Cardiac muscle cell (in vitro differentiated cells and primary cell): ENCODE results near the gene TRIO. TPM values are rescaled to one million over a fixed set of nuclear protein-coding genes. Genes with fewer than 3 reads are reported as not detected.

Experiments used
- DNase-seq, 2 donors: peaks; one replicate each; pipeline versions ENCODE4 v3.0.0 to v3.0.0-alpha.2; 2010 to 2017; ENCODE audit warnings: low read depth in 1 of 2, low spot score in 1 of 2
- H3K27ac ChIP-seq: fragments of 200-600 bp; sonication (generic); 2 replicates; pipeline ENCODE4 v1.5.1; 2016
- H3K27me3 ChIP-seq: fragments of 200-600 bp; sonication (generic); 2 replicates; pipeline ENCODE4 v1.6.0; 2016; ENCODE audit warnings: control low read depth
- H3K36me3 ChIP-seq: fragments of 200-600 bp; sonication (generic); 2 replicates; pipeline ENCODE4 v1.5.1; 2016; ENCODE audit warnings: control low read depth
- H3K4me1 ChIP-seq: fragments of 200-600 bp; sonication (generic); 2 replicates; pipeline ENCODE4 v1.8.1; 2017; ENCODE audit warnings: low read depth, mild to moderate bottlenecking, mixed run types
- H3K4me3 ChIP-seq: fragments of 200-600 bp; sonication (generic); 2 replicates; pipeline ENCODE4 v1.5.1; 2016; ENCODE audit warnings: mild to moderate bottlenecking
- H3K9me3 ChIP-seq: fragments of 200-600 bp; sonication (generic); 2 replicates; pipeline ENCODE4 v1.5.1; 2017; ENCODE audit warnings: low read depth, mild to moderate bottlenecking, control low read depth
- polyA plus RNA-seq: library from polyadenylated mRNA; unstranded; fragments of >200 nt; fragmentation: Nextera tagmentation; extraction: Ambion mirVana; gene quantifications from 2 replicates; pipeline ENCODE4 v1.2.1, GENCODE V29; 2016
- total RNA-seq: library from RNA; depleted of rRNA; stranded (reverse); fragments of >200 nt; gene quantifications from 2 replicates; pipeline ENCODE4 v1.2.3, GENCODE V29; 2016
- TF ChIP-seq, protein P1 (sequence below): IDR thresholded peaks from 2 replicates; pipeline ENCODE4 v1.5.1; 2012; ENCODE audit warnings: low read depth, mild to moderate bottlenecking, low read length

The TRIO gene
- total and polyA plus RNA-seq, 2 experiments from 2014 or later, result 15.5 to 104 TPM

- Histone ChIP-seq H3K36me3 (peaks cover 65% of the 10 kb centered on the region), H3K27ac (no peak overlapping the region)
Measured at GRCh38 chr5:14366763-14367162, 223.6 kb downstream of the TRIO start.

GRCh38 chr5:14367364-14367763 is 224.2 kb downstream of the TRIO start:
- Histone ChIP-seq H3K27me3 (no peaks in the 10 kb centered on the region), H3K4me1 (no peaks in the 10 kb centered on the region), H3K9me3 (no peaks in the 10 kb centered on the region), H3K36me3 (peaks cover 67% of the 10 kb centered on the region), H3K27ac (no peak overlapping the region), H3K4me3 (no peak overlapping the region)
- no peak for DNase-seq
- TF ChIP-seq, protein P1, sequence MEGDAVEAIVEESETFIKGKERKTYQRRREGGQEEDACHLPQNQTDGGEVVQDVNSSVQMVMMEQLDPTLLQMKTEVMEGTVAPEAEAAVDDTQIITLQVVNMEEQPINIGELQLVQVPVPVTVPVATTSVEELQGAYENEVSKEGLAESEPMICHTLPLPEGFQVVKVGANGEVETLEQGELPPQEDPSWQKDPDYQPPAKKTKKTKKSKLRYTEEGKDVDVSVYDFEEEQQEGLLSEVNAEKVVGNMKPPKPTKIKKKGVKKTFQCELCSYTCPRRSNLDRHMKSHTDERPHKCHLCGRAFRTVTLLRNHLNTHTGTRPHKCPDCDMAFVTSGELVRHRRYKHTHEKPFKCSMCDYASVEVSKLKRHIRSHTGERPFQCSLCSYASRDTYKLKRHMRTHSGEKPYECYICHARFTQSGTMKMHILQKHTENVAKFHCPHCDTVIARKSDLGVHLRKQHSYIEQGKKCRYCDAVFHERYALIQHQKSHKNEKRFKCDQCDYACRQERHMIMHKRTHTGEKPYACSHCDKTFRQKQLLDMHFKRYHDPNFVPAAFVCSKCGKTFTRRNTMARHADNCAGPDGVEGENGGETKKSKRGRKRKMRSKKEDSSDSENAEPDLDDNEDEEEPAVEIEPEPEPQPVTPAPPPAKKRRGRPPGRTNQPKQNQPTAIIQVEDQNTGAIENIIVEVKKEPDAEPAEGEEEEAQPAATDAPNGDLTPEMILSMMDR, result no peak

More at GRCh38 chr5:14366763-14367162, 223.6 kb downstream of the TRIO start:
- Histone ChIP-seq H3K4me1 (no peaks in the 10 kb centered on the region), H3K4me3 (no peak overlapping the region), H3K9me3 (no peaks in the 10 kb centered on the region), H3K27me3 (no peaks in the 10 kb centered on the region)
- DNase-seq, result no peak
- TF ChIP-seq, protein P1, result no peak

DNA sequence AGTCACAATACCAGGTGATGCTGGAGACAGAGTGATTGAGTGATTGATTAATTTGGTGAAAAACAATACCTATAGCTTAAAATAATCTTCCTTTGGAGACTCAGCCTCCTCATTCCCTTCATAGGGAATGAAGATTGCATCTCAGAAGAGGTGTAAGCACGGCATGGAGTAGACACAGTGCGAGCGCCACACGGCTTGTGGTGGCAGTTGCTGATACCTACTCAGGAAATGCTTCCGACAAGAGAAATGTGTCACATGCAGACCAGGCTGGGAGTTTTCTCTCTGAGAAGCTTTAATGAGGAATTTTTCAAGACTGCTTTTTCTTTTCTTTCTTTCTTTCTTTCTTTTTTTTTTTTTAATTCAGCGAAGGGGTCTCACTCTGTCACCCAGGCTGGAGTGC is 226.6 kb downstream of the TRIO start:
- Histone ChIP-seq H3K9me3 (no peaks in the 10 kb centered on the region), H3K27ac (no peak overlapping the region), H3K4me3 (no peak overlapping the region), H3K4me1 (no peaks in the 10 kb centered on the region), H3K36me3 (peaks cover 64% of the 10 kb centered on the region), H3K27me3 (no peaks in the 10 kb centered on the region)
- TF ChIP-seq, protein P1, result no peak
- DNase-seq, result no peak

- Histone ChIP-seq H3K27me3 (no peaks in the 10 kb centered on the region), H3K4me1 (no peaks in the 10 kb centered on the region), H3K27ac (no peak overlapping the region), H3K4me3 (no peak overlapping the region), H3K36me3 (peaks cover 63% of the 10 kb centered on the region), H3K9me3 (no peaks in the 10 kb centered on the region)
- no peak for DNase-seq
- TF ChIP-seq, protein P1, result no peak
Measured at GRCh38 chr5:14370386-14370785, 227.2 kb downstream of the TRIO start.

- no peaks in the 10 kb centered on the region for H3K27me3 ChIP-seq
- DNase-seq, result no peak
- H3K4me3 ChIP-seq, result no peak overlapping the region
- H3K27ac ChIP-seq, result no peak overlapping the region
- TF ChIP-seq, protein P1, result no peak
- no peaks in the 10 kb centered on the region for H3K4me1 ChIP-seq
- peaks cover 55% of the 10 kb centered on the region for H3K36me3 ChIP-seq
- H3K9me3 ChIP-seq, result no peaks in the 10 kb centered on the region
Measured at GRCh38 chr5:14373685-14374084, 230.5 kb downstream of the TRIO start.

- DNase-seq, result no peak
- no peak overlapping the region for H3K27ac ChIP-seq
- no peaks in the 10 kb centered on the region for H3K27me3 ChIP-seq
- TF ChIP-seq, protein P1, result no peak
- peaks cover 53% of the 10 kb centered on the region for H3K36me3 ChIP-seq
- H3K4me1 ChIP-seq, result no peaks in the 10 kb centered on the region
- no peak overlapping the region for H3K4me3 ChIP-seq
- no peaks in the 10 kb centered on the region for H3K9me3 ChIP-seq
Measured at GRCh38 chr5:14374100-14374499, 231.0 kb downstream of the TRIO start.
